GM21529 (cell line): ENCODE data around the gene ZNF326.
"Not testable (repeated sequence)": the region's sequence is repeated elsewhere in the genome, so short reads cannot be mapped to it uniquely, and the experiment has no call there.

ENCODE experiments used
- ATAC-seq: cut with Tn5 transposase; IDR thresholded peaks from one replicate; pipeline ENCODE4 v1.9.1; 2021; ENCODE audit not compliant: unreplicated experiment

The ZNF326 gene

GRCh38 chr1:89966656-89967055 is 28.3 kb upstream of the ZNF326 start:
- ATAC-seq: no peak

- peak; percentile 85 for ATAC-seq
Observed at GRCh38 chr1:89971600-89971999, 23.3 kb upstream of the ZNF326 start.

- ATAC-seq: no peak
Observed at GRCh38 chr1:89972024-89972423, 22.9 kb upstream of the ZNF326 start.

- no peak for ATAC-seq
Observed at GRCh38 chr1:89973471-89974127, 21.3 kb upstream of the ZNF326 start.

- ATAC-seq: no peak
Observed at GRCh38 chr1:89974256-89974655, 20.7 kb upstream of the ZNF326 start.

GRCh38 chr1:89974696-89975470 is 20.0 kb upstream of the ZNF326 start:
- no peak for ATAC-seq

- ATAC-seq: no peak
Observed at GRCh38 chr1:89975540-89976125, 19.3 kb upstream of the ZNF326 start.

GRCh38 chr1:89978755-89979154 is 16.2 kb upstream of the ZNF326 start:
- no peak for ATAC-seq

- no peak for ATAC-seq
Observed at GRCh38 chr1:89980605-89981004, 14.3 kb upstream of the ZNF326 start.

- not testable (repeated sequence) for ATAC-seq
Observed at GRCh38 chr1:89982846-89983245, 12.1 kb upstream of the ZNF326 start.

- not testable (repeated sequence) for ATAC-seq
Observed at GRCh38 chr1:89984564-89985116, 10.3 kb upstream of the ZNF326 start.

- no peak for ATAC-seq
Observed at GRCh38 chr1:89986020-89986419, 8.9 kb upstream of the ZNF326 start.

GRCh38 chr1:89987159-89987819 is 7.6 kb upstream of the ZNF326 start:
- ATAC-seq: peak; percentile 78

GRCh38 chr1:89989099-89989498 is 5.8 kb upstream of the ZNF326 start:
- no peak for ATAC-seq

- no peak for ATAC-seq
Observed at GRCh38 chr1:89989799-89990198, 5.1 kb upstream of the ZNF326 start.

- no peak for ATAC-seq
Observed at GRCh38 chr1:89990976-89991831, 3.7 kb upstream of the ZNF326 start.

- no peak for ATAC-seq
Observed at GRCh38 chr1:89993541-89993940, 1.4 kb upstream of the ZNF326 start.

- no peak for ATAC-seq
Observed at GRCh38 chr1:89994231-89994804, 592 bp upstream of the ZNF326 start.

- no peak for ATAC-seq
Observed at GRCh38 chr1:89995598-89996449, 914 bp downstream of the ZNF326 start.
